ACC112 (cell line): ENCODE data around the gene ERI3.

Experiments
- H2AFZ ChIP-seq: fragments of 200-600 bp; sonication (generic); one replicate; pipeline ENCODE4 v1.6.0; 2017; ENCODE audit warnings: antibody characterized with exemption, low read length; ENCODE audit not compliant: unreplicated experiment
- H3K27ac ChIP-seq: fragments of 200-600 bp; sonication (generic); 2 replicates; pipeline ENCODE4 v1.5.1; 2014; ENCODE audit warnings: low read depth, mild to moderate bottlenecking, antibody characterized with exemption, low read length, moderate library complexity
- H3K27me3 ChIP-seq: fragments of 200-600 bp; sonication (generic); 2 replicates; pipeline ENCODE4 v1.6.1; 2014; ENCODE audit warnings: mild to moderate bottlenecking, antibody characterized with exemption, low read length, moderate library complexity, mixed read lengths; ENCODE audit not compliant: insufficient read depth
- H3K36me3 ChIP-seq: fragments of 200-600 bp; sonication (generic); 2 replicates; pipeline ENCODE4 v1.6.1; 2016; ENCODE audit warnings: mild to moderate bottlenecking, antibody characterized with exemption, low read length, moderate library complexity, mixed read lengths; ENCODE audit not compliant: insufficient read depth
- H3K4me1 ChIP-seq: fragments of 200-600 bp; sonication (generic); one replicate; pipeline ENCODE4 v1.6.1; 2016; ENCODE audit warnings: low read length, mixed read lengths; ENCODE audit not compliant: insufficient read depth, unreplicated experiment, control insufficient read depth
- H3K4me3 ChIP-seq: fragments of 200-600 bp; sonication (generic); 2 replicates; pipeline ENCODE4 v1.5.1; 2014; ENCODE audit warnings: mild to moderate bottlenecking, low read depth, low read length
- H3K79me2 ChIP-seq: fragments of 200-600 bp; sonication (generic); one replicate; pipeline ENCODE4 v1.6.0; 2016; ENCODE audit warnings: low read length; ENCODE audit not compliant: control insufficient read depth, unreplicated experiment, insufficient read depth

ERI3 gene

GRCh38 chr1:44354840-44355581, at the start of gene ERI3:
ERI3 (minus strand) TSS chr1:44355257; CDS start chr1:44355026, 231 bp downstream.
- peak within 1 kb of the TSS; percentile 100 for H2AFZ ChIP-seq
- peaks cover 23% of the 10 kb centered on the region for H3K79me2 ChIP-seq
- peaks cover 22% of the 10 kb centered on the region for H3K4me1 ChIP-seq
- peak within 1 kb of the TSS; percentile 43; the same call in 1 of the 2 replicates for H3K27ac ChIP-seq
- no peaks in the 10 kb centered on the region for H3K36me3 ChIP-seq
- H3K4me3 ChIP-seq = peak within 1 kb of the TSS; percentile 94
- no peaks in the 10 kb centered on the region for H3K27me3 ChIP-seq

GRCh38 chr1:44401256-44402228, 46.5 kb upstream of the ERI3 start:
- Histone ChIP-seq H3K27me3 (peaks cover 81% of the 10 kb centered on the region), H3K4me1 (peaks cover 7% of the 10 kb centered on the region), H3K4me3 (no peak overlapping the region), H3K36me3 (no peaks in the 10 kb centered on the region), H2AFZ (no peak overlapping the region), H3K79me2 (no peaks in the 10 kb centered on the region), H3K27ac (no peak overlapping the region)

GRCh38 chr1:44390277-44390676, 35.2 kb upstream of the ERI3 start:
- Histone ChIP-seq H3K4me1 (peaks cover 10% of the 10 kb centered on the region), H3K79me2 (no peaks in the 10 kb centered on the region), H3K4me3 (no peak overlapping the region; the same call in 1 of the 2 replicates), H2AFZ (no peak overlapping the region), H3K27ac (peak overlapping the region; percentile 62; the same call in 1 of the 2 replicates), H3K27me3 (peaks cover 15% of the 10 kb centered on the region), H3K36me3 (no peaks in the 10 kb centered on the region)

GRCh38 chr1:44389437-44389836, 34.4 kb upstream of the ERI3 start:
- peak overlapping the region; percentile 62; the same call in 1 of the 2 replicates for H3K27ac ChIP-seq

GRCh38 chr1:44388551-44388950, 33.5 kb upstream of the ERI3 start:
- Histone ChIP-seq H2AFZ (no peak overlapping the region), H3K4me3 (no peak overlapping the region), H3K4me1 (peaks cover 16% of the 10 kb centered on the region), H3K27ac (no peak overlapping the region), H3K36me3 (no peaks in the 10 kb centered on the region), H3K79me2 (no peaks in the 10 kb centered on the region), H3K27me3 (peaks cover 4% of the 10 kb centered on the region; the same call in 1 of the 2 replicates)

More at GRCh38 chr1:44389437-44389836, 34.4 kb upstream of the ERI3 start:
- no peak overlapping the region for H2AFZ ChIP-seq
- peaks cover 11% of the 10 kb centered on the region for H3K4me1 ChIP-seq
- peaks cover 9% of the 10 kb centered on the region for H3K27me3 ChIP-seq
- H3K4me3 ChIP-seq = no peak overlapping the region
- no peaks in the 10 kb centered on the region for H3K36me3 ChIP-seq
- H3K79me2 ChIP-seq = no peaks in the 10 kb centered on the region

- no peak overlapping the region for H3K4me3 ChIP-seq
- H3K36me3 ChIP-seq = no peaks in the 10 kb centered on the region
- peaks cover 6% of the 10 kb centered on the region for H3K4me1 ChIP-seq
- H2AFZ ChIP-seq = no peak overlapping the region
- no peak overlapping the region for H3K27ac ChIP-seq
- no peaks in the 10 kb centered on the region for H3K79me2 ChIP-seq
- peaks cover 6% of the 10 kb centered on the region for H3K27me3 ChIP-seq
Measured at GRCh38 chr1:44380666-44381177, 25.7 kb upstream of the ERI3 start.

GRCh38 chr1:44377925-44378784, 23.1 kb upstream of the ERI3 start:
- Histone ChIP-seq H3K27me3 (peaks cover 6% of the 10 kb centered on the region), H3K4me1 (no peaks in the 10 kb centered on the region), H2AFZ (no peak overlapping the region), H3K36me3 (no peaks in the 10 kb centered on the region), H3K79me2 (no peaks in the 10 kb centered on the region), H3K4me3 (no peak overlapping the region), H3K27ac (no peak overlapping the region)

- H3K27me3 ChIP-seq = peaks cover 1% of the 10 kb centered on the region; the same call in 1 of the 2 replicates
- H3K4me1 ChIP-seq = no peaks in the 10 kb centered on the region
- no peak overlapping the region for H3K27ac ChIP-seq
- H2AFZ ChIP-seq = no peak overlapping the region
- H3K36me3 ChIP-seq = no peaks in the 10 kb centered on the region
- no peaks in the 10 kb centered on the region for H3K79me2 ChIP-seq
- no peak overlapping the region for H3K4me3 ChIP-seq
Measured at GRCh38 chr1:44375547-44375946, 20.5 kb upstream of the ERI3 start.

GRCh38 chr1:44371206-44371605, 16.1 kb upstream of the ERI3 start:
- 0 out of 2 replicates have a peak, but pooled peaks cover 22% of the 10 kb centered on the region for H3K27me3 ChIP-seq
- H3K4me3 ChIP-seq = no peak overlapping the region
- no peaks in the 10 kb centered on the region for H3K36me3 ChIP-seq
- no peaks in the 10 kb centered on the region for H3K79me2 ChIP-seq
- H2AFZ ChIP-seq = no peak overlapping the region
- H3K4me1 ChIP-seq = no peaks in the 10 kb centered on the region
- H3K27ac ChIP-seq = no peak overlapping the region
